Measurements from ENCODE around the gene LCMT1. TPM values are rescaled to one million over a fixed set of nuclear protein-coding genes. Genes with fewer than 3 reads are reported as not detected.
A peak's percentile ranks its signal among the peaks of the same experiment; 100 is the strongest.

Gene LCMT1
- total RNA-seq, 1 experiment from 2014 or later = 31.0 TPM

- TSS peak; percentile 25 for BruUV-seq (replicated peaks)
- H3K9me2 ChIP-seq (replicated peaks; ENCODE audit: low read length) = no peaks in the 10 kb centered on the region
- intact Hi-C loops (cut with micrococcal nuclease) = loop anchor here (5.0 kb wide), 1 partner anchor 50 kb away; no protein-coding TSS in a partner anchor
- TF ChIP-seq EZH2phosphoT487 (IDR thresholded peaks at IDR 0.05; ENCODE audit: borderline replicate concordance, low read length) (no peak), CTCF (conservative IDR thresholded peaks at IDR 0.05; ENCODE audit: low read depth, low read length) (no peak), EZH2 (IDR thresholded peaks at IDR 0.05; ENCODE audit: low read length, unreplicated experiment) (no peak)
- H3K79me2 ChIP-seq (ENCODE audit: low read length) = peaks cover 8% of the 10 kb centered on the region
- CTCF ChIA-PET = interaction anchor here (1.0 kb wide), 1 partner anchor 118 kb away, joined by 8 read pairs; no protein-coding TSS in a partner anchor
- H3K4me2 ChIP-seq (ENCODE audit: low read length) = peak overlapping the region; percentile 95
- H3K27ac ChIP-seq (ENCODE audit: low read length) = no peak overlapping the region
- H2AFZ ChIP-seq (ENCODE audit: low read length) = peak overlapping the region; percentile 85
- H3K4me1 ChIP-seq (ENCODE audit: insufficient read depth, low read length) = peaks cover 24% of the 10 kb centered on the region
- H3F3A ChIP-seq (ENCODE audit: low read length, unreplicated experiment) = no peaks in the 10 kb centered on the region
- H3K9me3 ChIP-seq (ENCODE audit: low read length) = no peaks in the 10 kb centered on the region
- ATAC-seq = no peak
- H4K20me1 ChIP-seq (ENCODE audit: low read length) = no peaks in the 10 kb centered on the region
- no peaks in the 10 kb centered on the region for H3K27me3 ChIP-seq (ENCODE audit: low read length)
- peak overlapping the region; percentile 82 for H3K4me3 ChIP-seq (ENCODE audit: low read length)
- POLR2A ChIA-PET (ENCODE audit: unreplicated experiment) = no interaction called here
- no peak for DNase-seq
- H3K36me3 ChIP-seq (ENCODE audit: low read depth, low read length) = no peaks in the 10 kb centered on the region
- peak overlapping the region; percentile 80 for H3K9ac ChIP-seq (ENCODE audit: low read length)
Observed at GRCh38 chr16:25107466-25107792, 4.1 kb upstream of the LCMT1 start.

GRCh38 chr16:25108054-25108453 is 3.5 kb upstream of the LCMT1 start:
- no TSS peak for BruUV-seq (replicated peaks)
- peaks cover 24% of the 10 kb centered on the region for H3K4me1 ChIP-seq (ENCODE audit: insufficient read depth, low read length)

More at GRCh38 chr16:25108054-25108453, 3.5 kb upstream of the LCMT1 start:
- Histone ChIP-seq H3K27ac (ENCODE audit: low read length) (no peak overlapping the region), H3F3A (ENCODE audit: low read length, unreplicated experiment) (no peaks in the 10 kb centered on the region), H3K36me3 (ENCODE audit: low read depth, low read length) (no peaks in the 10 kb centered on the region), H2AFZ (ENCODE audit: low read length) (no peak overlapping the region), H3K4me2 (ENCODE audit: low read length) (no peak overlapping the region), H3K9me2 (replicated peaks; ENCODE audit: low read length) (no peaks in the 10 kb centered on the region), H3K4me3 (ENCODE audit: low read length) (no peak overlapping the region), H3K9me3 (ENCODE audit: low read length) (no peaks in the 10 kb centered on the region), H3K9ac (ENCODE audit: low read length) (no peak overlapping the region), H3K79me2 (ENCODE audit: low read length) (peaks cover 14% of the 10 kb centered on the region), H4K20me1 (ENCODE audit: low read length) (no peaks in the 10 kb centered on the region), H3K27me3 (ENCODE audit: low read length) (no peaks in the 10 kb centered on the region)
- POLR2A ChIA-PET (ENCODE audit: unreplicated experiment) = no interaction called here
- ATAC-seq = no peak
- CTCF ChIA-PET = interaction anchor here (0.6 kb wide), 1 partner anchor 107 kb away, joined by 4 read pairs; no protein-coding TSS in a partner anchor
- no peak for TF ChIP-seq EZH2 (IDR thresholded peaks at IDR 0.05; ENCODE audit: low read length, unreplicated experiment)
- no peak for TF ChIP-seq EZH2phosphoT487 (IDR thresholded peaks at IDR 0.05; ENCODE audit: borderline replicate concordance, low read length)
- 0 out of 2 replicates have a peak, but pooled peaks have one; percentile 18 for TF ChIP-seq CTCF (conservative IDR thresholded peaks at IDR 0.05; ENCODE audit: low read depth, low read length)
- intact Hi-C loops (cut with micrococcal nuclease) = loop anchor here (5.0 kb wide), 1 partner anchor 51 kb away; no protein-coding TSS in a partner anchor
- peak; percentile 29 for DNase-seq
